ENCODE measurements around the gene PRMT6.
"Not testable (repeated sequence)": the region's sequence is repeated elsewhere in the genome, so short reads cannot be mapped to it uniquely, and the experiment has no call there.

The PRMT6 gene

DNA sequence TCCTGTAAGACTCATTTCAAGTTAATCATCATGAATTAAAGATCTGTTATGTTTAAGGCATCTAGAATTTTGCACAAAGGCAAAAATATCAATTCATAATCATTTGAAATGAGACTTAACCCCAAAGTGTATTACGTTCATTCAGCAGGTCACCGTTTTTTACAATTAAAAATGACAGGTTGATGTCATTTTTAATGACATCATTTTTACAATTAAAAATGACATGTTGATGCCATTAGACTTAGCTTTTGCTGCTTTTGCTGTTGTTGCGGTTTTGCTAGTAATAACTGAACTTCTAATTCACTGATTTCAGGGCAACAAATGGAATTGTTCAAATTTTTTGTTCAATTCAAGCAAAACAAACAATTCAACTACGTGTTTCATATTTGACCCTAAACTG, 17.0 kb downstream of the PRMT6 start:
- no peak overlapping the region for H3K9ac ChIP-seq (ENCODE audit: insufficient read length, low read depth)
- TF ChIP-seq YY1 (IDR thresholded peaks at IDR 0.05; ENCODE audit: insufficient read depth, insufficient read length) (no peak), SUZ12 (IDR thresholded peaks at IDR 0.05; ENCODE audit: extremely low read depth, insufficient read depth, insufficient read length) (no peak), ZNF274 (IDR thresholded peaks at IDR 0.05; ENCODE audit: low read depth, low read length) (no peak)
- H3K36me3 ChIP-seq (ENCODE audit: insufficient read depth, insufficient read length, low read length), result no peaks in the 10 kb centered on the region
- DNase-seq (ENCODE audit: low read depth, low spot score), result no peak
- H3K9me3 ChIP-seq (ENCODE audit: insufficient read depth, low read length), result no peaks in the 10 kb centered on the region
- no peaks in the 10 kb centered on the region for H3K4me1 ChIP-seq (ENCODE audit: insufficient read depth, insufficient read length)
- H3K27me3 ChIP-seq (ENCODE audit: insufficient read depth, insufficient read length), result no peaks in the 10 kb centered on the region
- H3K4me3 ChIP-seq (ENCODE audit: insufficient read length, low read depth), result no peak overlapping the region

DNA sequence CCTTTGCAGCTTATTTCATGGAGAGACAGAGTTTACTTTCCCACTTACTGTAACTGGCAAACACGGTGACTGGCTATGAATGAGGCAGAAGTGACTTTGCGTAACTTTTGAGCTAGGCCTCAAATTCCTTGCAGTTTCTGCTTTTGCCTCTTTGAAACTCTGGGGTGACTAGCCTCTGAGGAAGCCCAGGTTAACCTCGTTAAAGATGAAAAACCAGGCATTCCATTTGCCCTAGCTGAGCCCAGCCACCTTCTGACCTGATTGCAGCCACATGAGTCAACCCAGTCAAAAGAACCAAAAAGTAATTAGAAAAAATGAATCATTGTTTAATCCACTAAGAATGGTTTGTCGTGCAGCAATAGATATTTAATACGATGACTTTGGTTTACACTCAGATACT, 20.4 kb downstream of the PRMT6 start:
- TF ChIP-seq SUZ12 (IDR thresholded peaks at IDR 0.05; ENCODE audit: extremely low read depth, insufficient read depth, insufficient read length), result no peak
- TF ChIP-seq YY1 (IDR thresholded peaks at IDR 0.05; ENCODE audit: insufficient read depth, insufficient read length), result no peak
- no peak for TF ChIP-seq ZNF274 (IDR thresholded peaks at IDR 0.05; ENCODE audit: low read depth, low read length)
- Histone ChIP-seq H3K9ac (ENCODE audit: insufficient read length, low read depth) (no peak overlapping the region), H3K36me3 (ENCODE audit: insufficient read depth, insufficient read length, low read length) (no peaks in the 10 kb centered on the region), H3K4me3 (ENCODE audit: insufficient read length, low read depth) (no peak overlapping the region), H3K4me1 (ENCODE audit: insufficient read depth, insufficient read length) (no peaks in the 10 kb centered on the region), H3K27me3 (ENCODE audit: insufficient read depth, insufficient read length) (no peaks in the 10 kb centered on the region), H3K9me3 (ENCODE audit: insufficient read depth, low read length) (no peaks in the 10 kb centered on the region)
- DNase-seq (ENCODE audit: low read depth, low spot score), result peak; percentile 6

DNA sequence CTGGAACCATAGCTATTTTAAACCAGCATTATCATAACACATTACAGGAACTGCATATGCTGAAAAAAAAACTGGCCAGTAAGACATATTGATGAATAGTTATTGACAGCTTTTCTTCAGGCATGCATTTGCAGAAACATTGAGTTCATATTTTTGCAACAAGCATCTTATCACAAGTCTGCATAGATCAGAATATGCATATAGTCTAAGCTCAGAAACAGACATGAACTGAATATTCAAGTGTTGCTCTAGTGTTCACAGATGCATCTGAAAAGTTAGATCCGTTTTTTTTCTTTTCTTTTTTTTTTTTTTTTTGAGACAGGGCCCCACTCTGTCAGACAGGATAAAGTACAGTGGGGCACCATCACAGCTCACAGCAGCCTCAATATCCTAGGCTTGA, 22.8 kb downstream of the PRMT6 start:
- no peak overlapping the region for H3K4me3 ChIP-seq (ENCODE audit: insufficient read length, low read depth)
- no peaks in the 10 kb centered on the region for H3K36me3 ChIP-seq (ENCODE audit: insufficient read depth, insufficient read length, low read length)
- H3K4me1 ChIP-seq (ENCODE audit: insufficient read depth, insufficient read length), result no peaks in the 10 kb centered on the region
- no peaks in the 10 kb centered on the region for H3K9me3 ChIP-seq (ENCODE audit: insufficient read depth, low read length)
- no peak overlapping the region for H3K9ac ChIP-seq (ENCODE audit: insufficient read length, low read depth)
- TF ChIP-seq SUZ12 (IDR thresholded peaks at IDR 0.05; ENCODE audit: extremely low read depth, insufficient read depth, insufficient read length) (no peak), ZNF274 (IDR thresholded peaks at IDR 0.05; ENCODE audit: low read depth, low read length) (no peak), YY1 (IDR thresholded peaks at IDR 0.05; ENCODE audit: insufficient read depth, insufficient read length) (no peak)
- H3K27me3 ChIP-seq (ENCODE audit: insufficient read depth, insufficient read length), result no peaks in the 10 kb centered on the region
- no peak for DNase-seq (ENCODE audit: low read depth, low spot score)

DNA sequence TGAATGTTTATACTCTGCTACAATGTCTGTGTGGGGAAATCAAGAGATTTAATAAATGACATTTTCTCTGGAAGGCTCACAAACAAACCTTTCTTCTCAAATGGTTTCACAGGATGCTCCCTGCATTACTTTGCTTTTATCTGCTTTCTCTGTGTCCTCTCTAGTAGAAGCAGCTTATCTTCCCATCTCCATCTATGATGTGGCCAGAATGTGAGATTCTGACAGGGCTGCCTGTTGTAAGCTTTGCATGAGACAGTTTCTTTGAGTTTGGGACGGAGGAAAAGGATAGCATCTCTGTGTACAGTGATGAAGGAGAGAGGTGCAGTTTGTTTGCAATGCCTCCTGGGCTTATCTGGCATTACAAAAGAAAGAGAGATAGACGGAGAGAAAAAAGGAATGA, 24.6 kb downstream of the PRMT6 start:
- H3K27me3 ChIP-seq (ENCODE audit: insufficient read depth, insufficient read length), result no peaks in the 10 kb centered on the region
- no peaks in the 10 kb centered on the region for H3K4me1 ChIP-seq (ENCODE audit: insufficient read depth, insufficient read length)
- H3K9ac ChIP-seq (ENCODE audit: insufficient read length, low read depth), result no peak overlapping the region
- H3K36me3 ChIP-seq (ENCODE audit: insufficient read depth, insufficient read length, low read length), result no peaks in the 10 kb centered on the region
- no peak for DNase-seq (ENCODE audit: low read depth, low spot score)
- no peaks in the 10 kb centered on the region for H3K9me3 ChIP-seq (ENCODE audit: insufficient read depth, low read length)
- no peak overlapping the region for H3K4me3 ChIP-seq (ENCODE audit: insufficient read length, low read depth)
- TF ChIP-seq SUZ12 (IDR thresholded peaks at IDR 0.05; ENCODE audit: extremely low read depth, insufficient read depth, insufficient read length), result no peak
- TF ChIP-seq YY1 (IDR thresholded peaks at IDR 0.05; ENCODE audit: insufficient read depth, insufficient read length), result no peak
- TF ChIP-seq ZNF274 (IDR thresholded peaks at IDR 0.05; ENCODE audit: low read depth, low read length), result no peak

DNA sequence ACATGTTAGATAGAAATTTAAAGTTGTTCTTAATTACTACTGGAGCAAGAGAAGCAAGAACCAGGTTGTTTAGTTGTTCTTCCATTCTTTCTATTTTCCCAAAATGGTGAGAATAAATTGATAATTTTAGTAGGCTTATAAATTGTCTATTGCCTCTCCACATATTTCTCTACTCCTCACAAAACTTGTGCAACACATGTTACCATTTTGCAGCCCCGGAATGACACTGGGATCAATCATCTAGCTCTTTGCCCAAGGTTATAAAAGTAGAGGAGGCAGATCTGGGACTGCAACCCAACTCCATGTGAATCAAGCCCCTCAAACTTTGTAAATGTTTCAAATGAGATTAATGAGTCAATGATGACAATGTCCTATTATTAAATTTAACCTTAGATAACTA, 34.9 kb downstream of the PRMT6 start:
- Histone ChIP-seq H3K9ac (ENCODE audit: insufficient read length, low read depth) (no peak overlapping the region), H3K9me3 (ENCODE audit: insufficient read depth, low read length) (no peaks in the 10 kb centered on the region), H3K4me1 (ENCODE audit: insufficient read depth, insufficient read length) (no peaks in the 10 kb centered on the region), H3K36me3 (ENCODE audit: insufficient read depth, insufficient read length, low read length) (no peaks in the 10 kb centered on the region), H3K4me3 (ENCODE audit: insufficient read length, low read depth) (no peak overlapping the region), H3K27me3 (ENCODE audit: insufficient read depth, insufficient read length) (no peaks in the 10 kb centered on the region)
- DNase-seq (ENCODE audit: low read depth, low spot score), result no peak
- TF ChIP-seq SUZ12 (IDR thresholded peaks at IDR 0.05; ENCODE audit: extremely low read depth, insufficient read depth, insufficient read length), result no peak
- TF ChIP-seq ZNF274 (IDR thresholded peaks at IDR 0.05; ENCODE audit: low read depth, low read length), result no peak
- no peak for TF ChIP-seq YY1 (IDR thresholded peaks at IDR 0.05; ENCODE audit: insufficient read depth, insufficient read length)

DNA sequence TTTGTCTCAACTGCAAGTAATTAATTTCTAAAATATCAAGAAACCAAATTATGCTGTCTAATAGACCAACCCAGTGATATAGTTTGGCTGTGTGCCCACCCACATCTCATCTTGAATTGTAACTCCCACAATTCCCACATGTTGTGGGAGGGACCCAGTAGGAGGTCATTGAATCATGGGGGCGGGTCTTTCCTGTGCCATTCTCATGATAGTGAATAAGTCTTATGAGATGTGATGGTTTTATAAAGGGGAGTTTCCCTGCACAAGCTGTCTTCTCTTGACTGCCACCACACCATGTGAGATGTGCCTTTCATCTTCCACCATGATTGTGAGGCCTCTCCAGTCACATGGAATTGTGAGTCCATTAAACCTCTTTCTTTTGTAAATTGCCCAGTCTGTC, 36.9 kb downstream of the PRMT6 start:
- not testable (repeated sequence) for H3K4me3 ChIP-seq (ENCODE audit: insufficient read length, low read depth); DNase-seq (ENCODE audit: low read depth, low spot score); H3K27me3 ChIP-seq (ENCODE audit: insufficient read depth, insufficient read length); H3K9ac ChIP-seq (ENCODE audit: insufficient read length, low read depth); H3K4me1 ChIP-seq (ENCODE audit: insufficient read depth, insufficient read length); H3K9me3 ChIP-seq (ENCODE audit: insufficient read depth, low read length); H3K36me3 ChIP-seq (ENCODE audit: insufficient read depth, insufficient read length, low read length)

DNA sequence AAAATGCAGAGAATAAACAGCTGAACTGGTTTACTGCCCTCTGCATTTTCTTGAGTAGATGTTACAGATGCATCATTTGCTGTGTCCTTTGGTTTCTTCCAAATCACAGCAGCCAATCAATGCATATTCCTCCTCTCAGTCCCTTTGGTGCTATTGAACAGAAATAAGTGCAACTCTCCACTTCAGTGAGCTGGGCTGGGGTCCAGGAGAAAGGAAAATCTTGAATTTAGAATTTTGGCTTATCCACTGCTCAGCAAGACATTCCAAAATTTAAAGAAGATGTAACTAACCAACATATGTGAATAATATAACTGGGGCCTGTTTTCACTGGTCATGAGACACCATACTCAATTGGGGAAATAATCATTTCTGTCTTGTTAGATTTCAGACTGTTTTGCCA, 39.2 kb downstream of the PRMT6 start:
- no peak for DNase-seq (ENCODE audit: low read depth, low spot score)
- no peak overlapping the region for H3K4me3 ChIP-seq (ENCODE audit: insufficient read length, low read depth)

DNA sequence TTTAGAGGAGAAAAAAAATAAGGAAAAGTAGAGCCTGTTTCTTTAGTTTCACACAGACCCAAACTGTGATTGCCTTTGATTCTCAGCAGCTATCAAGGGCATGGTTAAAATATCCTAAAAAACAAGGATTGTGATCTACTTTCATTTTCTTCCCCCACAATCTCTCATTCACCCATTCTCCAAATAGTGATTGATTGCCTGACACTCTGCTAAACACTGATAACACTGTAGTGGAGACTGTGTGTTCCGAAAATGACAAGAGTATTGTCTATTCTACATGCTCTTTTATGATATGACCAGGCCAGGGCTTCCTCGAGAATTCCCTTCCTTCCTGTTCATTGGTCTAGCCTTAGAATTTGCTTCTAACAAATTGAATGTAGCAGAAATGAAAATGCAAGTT, 40.2 kb downstream of the PRMT6 start:
- Histone ChIP-seq H3K4me3 (ENCODE audit: insufficient read length, low read depth) (no peak overlapping the region), H3K4me1 (ENCODE audit: insufficient read depth, insufficient read length) (no peaks in the 10 kb centered on the region), H3K27me3 (ENCODE audit: insufficient read depth, insufficient read length) (no peaks in the 10 kb centered on the region), H3K36me3 (ENCODE audit: insufficient read depth, insufficient read length, low read length) (no peaks in the 10 kb centered on the region), H3K9ac (ENCODE audit: insufficient read length, low read depth) (no peak overlapping the region), H3K9me3 (ENCODE audit: insufficient read depth, low read length) (no peaks in the 10 kb centered on the region)
- TF ChIP-seq YY1 (IDR thresholded peaks at IDR 0.05; ENCODE audit: insufficient read depth, insufficient read length), result no peak
- TF ChIP-seq SUZ12 (IDR thresholded peaks at IDR 0.05; ENCODE audit: extremely low read depth, insufficient read depth, insufficient read length), result no peak
- no peak for TF ChIP-seq ZNF274 (IDR thresholded peaks at IDR 0.05; ENCODE audit: low read depth, low read length)
- no peak for DNase-seq (ENCODE audit: low read depth, low spot score)

More for the DNA sequence above, 39.2 kb downstream of the PRMT6 start:
- Histone ChIP-seq H3K9me3 (ENCODE audit: insufficient read depth, low read length) (no peaks in the 10 kb centered on the region), H3K4me1 (ENCODE audit: insufficient read depth, insufficient read length) (no peaks in the 10 kb centered on the region), H3K9ac (ENCODE audit: insufficient read length, low read depth) (no peak overlapping the region), H3K27me3 (ENCODE audit: insufficient read depth, insufficient read length) (no peaks in the 10 kb centered on the region), H3K36me3 (ENCODE audit: insufficient read depth, insufficient read length, low read length) (no peaks in the 10 kb centered on the region)
- TF ChIP-seq SUZ12 (IDR thresholded peaks at IDR 0.05; ENCODE audit: extremely low read depth, insufficient read depth, insufficient read length), result no peak
- no peak for TF ChIP-seq ZNF274 (IDR thresholded peaks at IDR 0.05; ENCODE audit: low read depth, low read length)

All from NT2/D1 (cell line).